ENCODE measurements around the gene SBF2. TPM values are rescaled to one million over a fixed set of nuclear protein-coding genes. Genes with fewer than 3 reads are reported as not detected.
A peak's percentile ranks its signal among the peaks of the same experiment; 100 is the strongest.

Gene SBF2
- total and polyA plus RNA-seq, 9 of the 15 experiments (the other 6 are each of a cell fraction or from before 2014, with no cell fraction given), result 0.80 to 9.5 (median 5.0) TPM

GRCh38 chr11:9732453-9732852 is 561.6 kb downstream of the SBF2 start:
- POLR2A ChIA-PET, result interaction anchor here (0.6 kb wide), 1 partner anchor 820 kb away, joined by 3 read pairs; no protein-coding TSS in a partner anchor
- no TSS peak for BruUV-seq (replicated peaks)
- CTCF ChIA-PET (ENCODE audit: low intra/inter-chr PET ratio), result no interaction called here
- no peak overlapping the region for H3K4me2 ChIP-seq (ENCODE audit: insufficient read depth, low read length)
- no peak for FAIRE-seq
- no peak overlapping the region for H3K27ac ChIP-seq (ENCODE audit: extremely low read depth, low read depth, low read length)
- H3K79me2 ChIP-seq (ENCODE audit: control insufficient read depth, insufficient read depth, low read length), result no peaks in the 10 kb centered on the region
- intact Hi-C loops (cut with micrococcal nuclease) (no loop called here), in situ Hi-C loops (cut with MboI) (no loop called here)
- no peak for ATAC-seq
- TF ChIP-seq HINFP (tag; conservative IDR thresholded peaks at IDR 0.05; ENCODE audit: low read depth), result no peak
- TF ChIP-seq SPI1 (IDR thresholded peaks at IDR 0.05; ENCODE audit: borderline replicate concordance, low read depth, low read length), result 0 out of 2 replicates have a peak, but pooled peaks have one; percentile 2
- no peaks in the 10 kb centered on the region for H3K36me3 ChIP-seq (ENCODE audit: control insufficient read depth, insufficient read depth, low read length)
- DNase-seq (ENCODE audit: extremely low read depth in 1 of 4, low spot score in 3 of 4), result no peak
- H3K9me1 ChIP-seq (ENCODE audit: control insufficient read depth, insufficient read depth, low read length), result no peaks in the 10 kb centered on the region
- H3K9me3 ChIP-seq (replicated peaks; ENCODE audit: control insufficient read depth, insufficient read depth, low read depth, low read length), result peaks cover 7% of the 10 kb centered on the region
- no peaks in the 10 kb centered on the region for H4K20me1 ChIP-seq (replicated peaks; ENCODE audit: control insufficient read depth, insufficient read depth, low read length)
- H3K4me1 ChIP-seq (replicated peaks in 1 of 2; ENCODE audit: control insufficient read depth in 2 of 2, insufficient read depth in 2 of 2, low read length in 2 of 2), result no peaks in the 10 kb centered on the region
- no peak overlapping the region for H3K9ac ChIP-seq (ENCODE audit: insufficient read depth in 1 of 2, low read depth in 2 of 2, low read length in 2 of 2)
- H2AFZ ChIP-seq (ENCODE audit: low read depth, low read length), result peak overlapping the region; percentile 28
- H3K4me3 ChIP-seq, result no peak overlapping the region
- no peaks in the 10 kb centered on the region for H3K27me3 ChIP-seq (ENCODE audit: control insufficient read depth in 2 of 2, insufficient read depth in 2 of 2, low read length in 2 of 2)
- WGBS (ENCODE audit: insufficient coverage, low coverage, missing lambda C conversion rate), result 44% methylated on average over 11 of the region's 11 CpGs

- WGBS (ENCODE audit: insufficient coverage, low coverage, missing lambda C conversion rate), result 0% methylated on average over 1 of the region's 1 CpG
- Histone ChIP-seq H3K9ac (ENCODE audit: insufficient read depth in 1 of 2, low read depth in 2 of 2, low read length in 2 of 2) (no peak overlapping the region), H3K79me2 (ENCODE audit: control insufficient read depth, insufficient read depth, low read length) (no peaks in the 10 kb centered on the region), H4K20me1 (replicated peaks; ENCODE audit: control insufficient read depth, insufficient read depth, low read length) (no peaks in the 10 kb centered on the region), H2AFZ (ENCODE audit: low read depth, low read length) (no peak overlapping the region), H3K9me3 (replicated peaks; ENCODE audit: control insufficient read depth, insufficient read depth, low read depth, low read length) (peaks cover 2% of the 10 kb centered on the region), H3K4me2 (ENCODE audit: insufficient read depth, low read length) (no peak overlapping the region), H3K4me1 (replicated peaks in 1 of 2; ENCODE audit: control insufficient read depth in 2 of 2, insufficient read depth in 2 of 2, low read length in 2 of 2) (no peaks in the 10 kb centered on the region), H3K9me1 (ENCODE audit: control insufficient read depth, insufficient read depth, low read length) (no peaks in the 10 kb centered on the region), H3K4me3 (no peak overlapping the region), H3K27ac (ENCODE audit: extremely low read depth, low read depth, low read length) (no peak overlapping the region), H3K27me3 (ENCODE audit: control insufficient read depth in 2 of 2, insufficient read depth in 2 of 2, low read length in 2 of 2) (no peaks in the 10 kb centered on the region), H3K36me3 (ENCODE audit: control insufficient read depth, insufficient read depth, low read length) (no peaks in the 10 kb centered on the region)
- DNase-seq (ENCODE audit: extremely low read depth in 1 of 4, low spot score in 3 of 4) (no peak), ATAC-seq (no peak), FAIRE-seq (no peak)
- BruUV-seq (replicated peaks), result no TSS peak
- POLR2A ChIA-PET, result interaction anchor here (0.6 kb wide), 1 partner anchor 113 kb away, joined by 3 read pairs; no protein-coding TSS in a partner anchor
- CTCF ChIA-PET (ENCODE audit: low intra/inter-chr PET ratio), result no interaction called here
- intact Hi-C loops (cut with micrococcal nuclease) (no loop called here), in situ Hi-C loops (cut with MboI) (no loop called here)
- TF ChIP-seq MEF2D (tag; conservative IDR thresholded peaks at IDR 0.05; ENCODE audit: low read depth), result no peak
- TF ChIP-seq HNRNPLL (IDR thresholded peaks at IDR 0.05; ENCODE audit: low read depth, low read length, poor library complexity, severe bottlenecking), result no peak
- TF ChIP-seq BRF2 (IDR thresholded peaks at IDR 0.05; ENCODE audit: borderline replicate concordance, insufficient read depth, insufficient read length), result no peak
- no peak for TF ChIP-seq YY1 (IDR thresholded peaks at IDR 0.05; ENCODE audit: borderline replicate concordance in 1 of 3, control insufficient read depth in 1 of 3, extremely low read depth in 1 of 3, insufficient read depth in 3 of 3, insufficient read length in 1 of 3, insufficient replicate concordance in 2 of 3, low read depth in 1 of 3, low read length in 2 of 3)
- TF ChIP-seq POLR2A (conservative IDR thresholded peaks at IDR 0.05), result no peak
- TF ChIP-seq ZNF408 (CRISPR knock-in tag; IDR thresholded peaks at IDR 0.05; ENCODE audit: low read depth), result no peak
- TF ChIP-seq RBBP5 (IDR thresholded peaks at IDR 0.05; ENCODE audit: borderline replicate concordance, insufficient read depth, low read length, poor library complexity, severe bottlenecking), result no peak
- no peak for TF ChIP-seq DLX4 (CRISPR knock-in tag; IDR thresholded peaks at IDR 0.05)
These were observed 562.8 kb downstream of the SBF2 start for GRCh38 chr11:9731256-9731655.
